Measurements from ENCODE around the gene PRDM8. TPM values are rescaled to one million over a fixed set of nuclear protein-coding genes. Genes with fewer than 3 reads are reported as not detected.
A peak's percentile ranks its signal among the peaks of the same experiment; 100 is the strongest.

Gene PRDM8
- total RNA-seq, 2 donors from 2014 or later: 10.2 to 20.0 TPM

DNA sequence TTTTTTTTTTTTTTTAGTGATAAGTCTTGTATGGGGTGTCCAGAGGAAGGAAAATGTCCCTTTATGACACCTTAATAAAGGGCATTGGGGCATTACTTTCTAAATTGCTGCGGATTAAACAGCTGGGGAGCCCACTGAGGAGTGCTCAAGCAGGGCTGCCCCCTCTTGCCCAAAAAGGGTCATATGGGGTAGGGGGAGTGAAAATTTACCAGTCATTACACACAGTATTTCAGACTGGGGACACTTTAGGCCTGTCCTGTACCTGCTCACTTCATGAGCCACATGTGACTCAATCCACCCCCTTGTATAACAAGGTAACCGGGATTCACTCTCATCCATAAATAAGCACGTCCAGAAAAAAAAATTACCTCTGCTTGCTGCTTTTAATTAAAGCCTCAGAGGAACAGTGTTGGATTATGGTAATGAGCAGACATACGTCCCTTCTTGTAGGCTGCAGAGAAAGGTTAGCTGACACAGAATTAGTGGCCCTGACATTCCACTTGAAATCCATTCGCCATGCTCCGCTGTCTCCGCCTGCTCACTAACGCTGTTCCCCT, 1.8 kb downstream of the PRDM8 start:
- no peak overlapping the region for H3K4me3 Mint-ChIP-seq
- H3K4me1 Mint-ChIP-seq: peaks cover 32% of the 10 kb centered on the region
- peaks cover 10% of the 10 kb centered on the region for H3K27me3 Mint-ChIP-seq
- H3K9me3 ChIP-seq (ENCODE audit: control insufficient read depth, low read length, poor library complexity, severe bottlenecking): no peaks in the 10 kb centered on the region
- no peak overlapping the region for H3K27ac Mint-ChIP-seq
- H3K36me3 Mint-ChIP-seq (ENCODE audit: low read depth): peaks cover 9% of the 10 kb centered on the region
- ATAC-seq (no peak), DNase-seq (no peak)

- no peaks in the 10 kb centered on the region for H3K9me3 ChIP-seq (ENCODE audit: control insufficient read depth, low read length, poor library complexity, severe bottlenecking)
- H3K4me1 Mint-ChIP-seq: peaks cover 32% of the 10 kb centered on the region
- DNase-seq (no peak), ATAC-seq (no peak)
- H3K27me3 Mint-ChIP-seq: peaks cover 10% of the 10 kb centered on the region
- H3K4me3 Mint-ChIP-seq: no peak overlapping the region
- peaks cover 9% of the 10 kb centered on the region for H3K36me3 Mint-ChIP-seq (ENCODE audit: low read depth)
- no peak overlapping the region for H3K27ac Mint-ChIP-seq
Observed at GRCh38 chr4:80199947-80200346, 2.6 kb downstream of the PRDM8 start.

DNA sequence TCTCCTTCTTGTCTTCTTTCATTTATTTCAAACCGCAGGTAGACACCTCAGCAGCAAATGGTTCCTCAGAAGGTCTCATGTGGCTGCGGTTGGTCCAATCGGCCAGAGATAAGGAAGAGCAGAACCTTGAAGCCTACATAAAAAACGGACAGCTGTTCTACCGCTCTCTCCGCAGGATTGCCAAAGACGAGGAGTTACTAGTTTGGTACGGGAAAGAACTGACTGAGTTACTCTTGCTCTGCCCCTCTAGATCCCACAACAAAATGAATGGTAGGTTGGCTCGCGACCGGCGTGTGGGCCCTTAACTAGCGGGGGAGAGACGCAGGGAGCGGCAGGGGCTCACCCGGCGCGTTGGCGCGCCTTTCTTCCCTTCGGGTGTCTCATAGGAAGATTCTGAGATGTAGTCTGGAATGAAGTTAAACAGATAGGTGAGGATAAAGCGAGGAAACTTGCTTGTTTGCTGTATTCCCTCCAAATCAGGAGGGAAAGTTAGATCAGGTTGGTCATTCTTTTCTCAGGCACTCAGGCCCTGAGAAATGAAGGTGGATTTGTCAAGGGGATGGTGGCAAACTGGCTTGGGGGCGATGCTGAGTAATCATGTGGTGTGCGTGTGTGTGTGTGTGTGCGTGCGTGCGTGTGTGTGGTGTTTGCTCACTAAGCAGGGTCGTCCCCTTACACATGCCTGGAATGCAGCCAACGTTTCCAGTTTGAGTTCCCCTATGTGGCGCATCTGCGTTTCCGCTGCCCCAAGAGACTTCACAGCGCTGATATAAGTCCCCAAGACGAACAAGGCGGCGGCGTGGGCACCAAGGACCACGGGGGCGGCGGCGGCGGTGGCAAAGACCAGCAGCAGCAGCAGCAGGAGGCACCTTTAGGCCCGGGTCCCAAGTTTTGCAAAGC, 4.2 kb downstream of the PRDM8 start:
- peaks cover 10% of the 10 kb centered on the region for H3K27me3 Mint-ChIP-seq
- H3K36me3 Mint-ChIP-seq (ENCODE audit: low read depth): peaks cover 6% of the 10 kb centered on the region
- H3K9me3 ChIP-seq (ENCODE audit: control insufficient read depth, low read length, poor library complexity, severe bottlenecking): no peaks in the 10 kb centered on the region
- H3K4me1 Mint-ChIP-seq: peaks cover 25% of the 10 kb centered on the region
- peak; percentile 37 to 61 (median 45) for DNase-seq
- peak overlapping the region; percentile 85 for H3K4me3 Mint-ChIP-seq
- H3K27ac Mint-ChIP-seq: peak overlapping the region; percentile 77
- peak; percentile 38 for ATAC-seq

DNA sequence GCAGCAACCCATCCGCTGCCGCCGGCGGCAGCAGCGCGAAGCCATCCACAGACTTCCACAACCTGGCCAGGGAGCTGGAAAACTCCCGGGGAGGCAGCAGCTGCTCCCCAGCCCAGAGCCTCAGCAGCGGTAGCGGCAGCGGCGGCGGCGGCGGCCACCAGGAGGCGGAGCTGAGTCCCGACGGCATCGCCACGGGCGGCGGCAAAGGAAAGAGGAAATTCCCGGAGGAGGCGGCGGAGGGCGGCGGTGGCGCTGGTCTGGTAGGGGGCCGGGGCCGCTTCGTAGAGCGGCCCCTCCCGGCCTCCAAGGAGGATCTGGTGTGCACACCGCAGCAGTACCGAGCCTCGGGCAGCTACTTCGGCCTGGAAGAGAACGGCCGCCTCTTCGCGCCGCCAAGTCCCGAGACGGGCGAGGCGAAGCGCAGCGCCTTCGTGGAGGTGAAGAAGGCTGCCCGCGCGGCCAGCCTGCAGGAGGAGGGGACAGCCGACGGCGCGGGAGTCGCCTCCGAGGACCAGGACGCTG, 4.9 kb downstream of the PRDM8 start:
- Mint-ChIP-seq H3K4me1 (peaks cover 21% of the 10 kb centered on the region), H3K27me3 (peaks cover 10% of the 10 kb centered on the region), H3K27ac (peak overlapping the region; percentile 77), H3K4me3 (peak overlapping the region; percentile 85), H3K36me3 (ENCODE audit: low read depth) (peaks cover 6% of the 10 kb centered on the region)
- no peaks in the 10 kb centered on the region for H3K9me3 ChIP-seq (ENCODE audit: control insufficient read depth, low read length, poor library complexity, severe bottlenecking)
- peak; percentile 73 for ATAC-seq
- DNase-seq: peak; percentile 76 to 81 (median 80)

GRCh38 chr4:80202741-80203553, 5.6 kb downstream of the PRDM8 start:
- Mint-ChIP-seq H3K4me3 (peak overlapping the region; percentile 95), H3K36me3 (ENCODE audit: low read depth) (peaks cover 3% of the 10 kb centered on the region), H3K27me3 (peaks cover 8% of the 10 kb centered on the region), H3K4me1 (peaks cover 14% of the 10 kb centered on the region), H3K27ac (peak overlapping the region; percentile 87)
- ATAC-seq (peak; percentile 75), DNase-seq (peak; percentile 40 to 46 (median 42))
- H3K9me3 ChIP-seq (ENCODE audit: control insufficient read depth, low read length, poor library complexity, severe bottlenecking): no peaks in the 10 kb centered on the region

DNA sequence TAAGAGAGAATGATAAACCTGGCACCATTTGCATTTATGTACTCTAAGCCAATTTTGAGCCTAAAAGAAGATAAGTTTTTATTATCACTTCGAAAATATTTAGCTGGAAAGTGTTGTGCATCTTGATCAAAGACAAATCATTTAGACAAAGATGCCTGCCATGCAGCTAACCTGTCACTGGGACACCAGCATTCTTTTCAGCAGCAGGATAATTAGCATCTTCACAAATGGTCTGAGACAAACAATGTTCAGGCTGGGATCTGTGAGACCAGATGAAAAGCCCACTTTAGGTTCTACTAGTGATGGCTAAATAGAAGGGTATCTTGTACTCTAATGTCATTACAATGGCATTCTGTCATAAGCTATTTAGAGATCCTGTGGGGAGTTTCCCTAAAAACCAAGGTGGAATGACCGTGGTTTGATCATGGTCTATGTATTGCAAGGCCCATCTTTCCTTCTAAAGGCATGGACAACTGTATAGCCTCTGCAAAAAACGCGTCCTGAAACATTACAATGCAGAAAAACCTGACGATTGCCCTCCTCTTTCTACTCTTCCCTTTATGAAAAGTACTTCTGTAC, 7.2 kb downstream of the PRDM8 start:
- H3K9me3 ChIP-seq (ENCODE audit: control insufficient read depth, low read length, poor library complexity, severe bottlenecking): no peaks in the 10 kb centered on the region
- peaks cover 11% of the 10 kb centered on the region for H3K4me1 Mint-ChIP-seq
- DNase-seq (no peak), ATAC-seq (no peak)
- no peak overlapping the region for H3K4me3 Mint-ChIP-seq
- peaks cover 5% of the 10 kb centered on the region for H3K36me3 Mint-ChIP-seq (ENCODE audit: low read depth)
- H3K27me3 Mint-ChIP-seq: peaks cover 10% of the 10 kb centered on the region
- H3K27ac Mint-ChIP-seq: no peak overlapping the region

- Mint-ChIP-seq H3K4me1 (peaks cover 8% of the 10 kb centered on the region), H3K27ac (no peak overlapping the region), H3K27me3 (peaks cover 10% of the 10 kb centered on the region), H3K4me3 (no peak overlapping the region), H3K36me3 (ENCODE audit: low read depth) (peaks cover 5% of the 10 kb centered on the region)
- DNase-seq: no peak
- ATAC-seq: no peak
- H3K9me3 ChIP-seq (ENCODE audit: control insufficient read depth, low read length, poor library complexity, severe bottlenecking): no peaks in the 10 kb centered on the region
Observed at GRCh38 chr4:80206111-80206510, 8.8 kb downstream of the PRDM8 start.

DNA sequence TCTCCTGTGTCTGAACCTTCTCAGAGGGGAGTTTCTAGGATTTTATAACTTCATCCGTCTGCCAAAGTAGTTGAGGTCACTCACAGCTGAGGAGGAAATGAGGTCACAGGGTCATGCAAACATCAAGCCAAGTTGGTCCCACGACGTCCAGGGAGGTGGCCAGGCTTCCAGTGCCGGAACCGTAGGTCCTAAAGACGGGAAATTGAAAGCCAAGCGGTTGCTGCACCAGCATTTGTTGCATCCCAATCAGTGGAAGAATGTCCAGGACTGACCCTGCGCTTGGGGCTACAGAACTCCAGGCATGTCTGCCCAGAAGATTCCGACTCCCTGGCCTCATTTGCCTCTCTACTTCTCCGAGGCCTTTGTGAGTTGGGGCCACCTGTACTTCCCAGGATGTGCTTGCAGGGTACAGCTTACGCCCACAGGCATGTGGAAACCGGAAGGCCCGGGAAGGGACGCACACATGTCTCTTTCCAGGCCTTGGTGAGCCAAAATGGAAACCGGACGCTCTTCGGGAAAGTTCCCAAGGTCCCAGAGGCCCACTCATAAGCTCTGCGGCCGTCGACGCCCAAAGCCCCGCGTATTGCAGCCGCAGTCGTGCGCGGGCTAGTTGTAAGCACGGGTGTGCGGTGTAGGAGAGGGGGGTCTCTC, 9.3 kb downstream of the PRDM8 start:
- DNase-seq (no peak), ATAC-seq (no peak)
- Mint-ChIP-seq H3K4me1 (peaks cover 3% of the 10 kb centered on the region), H3K36me3 (ENCODE audit: low read depth) (peaks cover 5% of the 10 kb centered on the region), H3K4me3 (no peak overlapping the region), H3K27me3 (peaks cover 13% of the 10 kb centered on the region), H3K27ac (no peak overlapping the region)
- H3K9me3 ChIP-seq (ENCODE audit: control insufficient read depth, low read length, poor library complexity, severe bottlenecking): no peaks in the 10 kb centered on the region

GRCh38 chr4:80207172-80207583, 9.9 kb downstream of the PRDM8 start:
- Mint-ChIP-seq H3K36me3 (ENCODE audit: low read depth) (peaks cover 5% of the 10 kb centered on the region), H3K27me3 (peaks cover 13% of the 10 kb centered on the region), H3K4me1 (no peaks in the 10 kb centered on the region), H3K27ac (no peak overlapping the region), H3K4me3 (no peak overlapping the region)
- ATAC-seq (no peak), DNase-seq (no peak)
- no peaks in the 10 kb centered on the region for H3K9me3 ChIP-seq (ENCODE audit: control insufficient read depth, low read length, poor library complexity, severe bottlenecking)

GRCh38 chr4:80207664-80208063, 10.4 kb downstream of the PRDM8 start:
- H3K4me1 Mint-ChIP-seq: no peaks in the 10 kb centered on the region
- H3K27ac Mint-ChIP-seq: peak overlapping the region; percentile 24
- no peak for ATAC-seq

DNA sequence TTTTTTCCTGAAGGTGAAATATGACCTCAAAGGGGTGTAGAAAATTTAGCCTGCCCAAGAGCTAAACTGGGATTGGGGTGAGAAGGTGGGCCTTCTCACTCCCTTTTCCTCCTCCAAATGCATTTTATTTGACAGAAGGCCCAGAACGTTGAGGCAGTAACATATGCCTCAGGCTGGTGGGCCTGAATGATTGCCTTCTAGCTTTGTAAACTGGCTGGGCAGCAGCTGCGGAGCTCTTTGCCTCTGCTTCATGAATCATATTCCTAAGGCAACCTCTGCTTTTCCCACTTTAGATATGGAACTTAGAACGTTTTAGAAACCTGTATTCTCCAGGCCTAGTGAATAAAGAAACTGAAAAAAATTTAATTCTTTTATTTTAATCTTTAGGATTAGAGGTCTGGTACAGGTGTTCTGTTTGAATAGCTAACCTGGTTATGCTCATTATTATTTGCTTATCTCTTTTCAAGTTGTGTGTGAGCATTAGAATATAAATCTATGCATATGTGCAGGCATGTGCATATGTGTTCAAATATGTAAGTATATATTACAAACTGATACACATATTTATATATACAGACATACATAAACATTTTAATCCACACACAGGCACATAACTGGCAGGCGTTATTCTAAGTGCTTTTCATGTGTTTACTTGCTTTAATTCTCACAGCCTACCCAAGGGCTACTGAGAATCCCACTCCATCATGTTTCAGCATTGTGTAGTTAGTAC, 11.5 kb downstream of the PRDM8 start:
- DNase-seq: no peak
- Mint-ChIP-seq H3K4me1 (no peaks in the 10 kb centered on the region), H3K27me3 (peaks cover 13% of the 10 kb centered on the region), H3K36me3 (ENCODE audit: low read depth) (peaks cover 5% of the 10 kb centered on the region), H3K27ac (no peak overlapping the region), H3K4me3 (no peak overlapping the region)
- no peak for ATAC-seq
- no peaks in the 10 kb centered on the region for H3K9me3 ChIP-seq (ENCODE audit: control insufficient read depth, low read length, poor library complexity, severe bottlenecking)

More at GRCh38 chr4:80207664-80208063, 10.4 kb downstream of the PRDM8 start:
- Mint-ChIP-seq H3K4me3 (no peak overlapping the region), H3K36me3 (ENCODE audit: low read depth) (peaks cover 5% of the 10 kb centered on the region), H3K27me3 (peaks cover 13% of the 10 kb centered on the region)
- H3K9me3 ChIP-seq (ENCODE audit: control insufficient read depth, low read length, poor library complexity, severe bottlenecking): no peaks in the 10 kb centered on the region
- no peak for DNase-seq

- H3K9me3 ChIP-seq (ENCODE audit: control insufficient read depth, low read length, poor library complexity, severe bottlenecking): no peaks in the 10 kb centered on the region
- Mint-ChIP-seq H3K27ac (no peak overlapping the region), H3K36me3 (ENCODE audit: low read depth) (peaks cover 5% of the 10 kb centered on the region), H3K27me3 (peaks cover 13% of the 10 kb centered on the region), H3K4me1 (no peaks in the 10 kb centered on the region), H3K4me3 (no peak overlapping the region)
- ATAC-seq (no peak), DNase-seq (no peak)
Observed at GRCh38 chr4:80209340-80209701, 12.0 kb downstream of the PRDM8 start.

Measured in T-helper 17 cell (primary cell).